Colonic mucosa (tissue), 4 donors: ENCODE results near the gene HMX3. TPM values are rescaled to one million over a fixed set of nuclear protein-coding genes. Genes with fewer than 3 reads are reported as not detected.

ENCODE experiments used
- DNase-seq: peaks from one replicate; pipeline ENCODE4 v3.0.0-alpha.2; 2020
- H3K27ac ChIP-seq: fragments of 200-600 bp; one replicate; pipeline ENCODE4 v1.8.0; 2021
- H3K27me3 ChIP-seq: fragments of 200-600 bp; one replicate; pipeline ENCODE4 v1.8.0; 2021
- H3K36me3 ChIP-seq: fragments of 200-600 bp; one replicate; pipeline ENCODE4 v1.8.0; 2021
- H3K4me1 ChIP-seq: fragments of 200-600 bp; one replicate; pipeline ENCODE4 v1.8.0; 2021; ENCODE audit warnings: mild to moderate bottlenecking
- H3K4me3 ChIP-seq: fragments of 200-600 bp; one replicate; pipeline ENCODE4 v1.8.0; 2021
- H3K9ac ChIP-seq, 2 donors: one replicate each; pipeline ENCODE4 v1.7.0; 2013; ENCODE audit warnings: control low read depth in 2 of 2, low read depth in 2 of 2, low read length in 2 of 2
- H3K9me3 ChIP-seq: fragments of 200-600 bp; one replicate; pipeline ENCODE4 v1.8.0; 2021
- CTCF ChIP-seq: fragments of 200-600 bp; IDR thresholded peaks from one replicate; pipeline ENCODE4 v1.8.0; 2022; ENCODE audit warnings: antibody characterized with exemption, mild to moderate bottlenecking
- intact Hi-C: fragments of 100-400 bp; cut with DNase I; formaldehyde crosslinking; loops from one replicate; pipeline ENCODE4 v1.14.1; 2022
- total RNA-seq, 2 donors: library from RNA; stranded (reverse); fragmentation: NEBNext Ultra II Directional in 1 of 2; extraction: Animal tissue kit (Norgen Biotek cat#: 25700) in 1 of 2; gene quantifications; one replicate each; pipeline ENCODE4 v1.2.1, GENCODE V29; 2021
- donor health status: healthy.
- donor health status: DM: no; HTN: no; CAD: no.
- donor health status: DM: no; HTN: no; CAD: no.

The HMX3 gene
- total RNA-seq, 2 donors from 2014 or later, result 0.35 to 0.64 TPM

GRCh38 chr10:123102673-123103072 lies 33.1 kb upstream of the HMX3 start:
- H3K9ac ChIP-seq, result no peak overlapping the region
- no peak overlapping the region for H3K27ac ChIP-seq
- TF ChIP-seq CTCF, result no peak
- intact Hi-C loops, result no loop called here
- no peak overlapping the region for H3K4me3 ChIP-seq
- DNase-seq, result no peak
- H3K9me3 ChIP-seq, result no peaks in the 10 kb centered on the region
- H3K27me3 ChIP-seq, result no peaks in the 10 kb centered on the region
- no peaks in the 10 kb centered on the region for H3K4me1 ChIP-seq
- H3K36me3 ChIP-seq, result no peaks in the 10 kb centered on the region

- H3K4me3 ChIP-seq, result no peak overlapping the region
- H3K27me3 ChIP-seq, result no peaks in the 10 kb centered on the region
- TF ChIP-seq CTCF, result no peak
- no peaks in the 10 kb centered on the region for H3K4me1 ChIP-seq
- H3K27ac ChIP-seq, result no peak overlapping the region
- peak; percentile 26 for DNase-seq
- H3K9ac ChIP-seq, result no peak overlapping the region
- intact Hi-C loops, result no loop called here
- H3K36me3 ChIP-seq, result no peaks in the 10 kb centered on the region
- H3K9me3 ChIP-seq, result no peaks in the 10 kb centered on the region
These were observed 31.8 kb upstream of the HMX3 start for GRCh38 chr10:123103944-123104343.

DNA sequence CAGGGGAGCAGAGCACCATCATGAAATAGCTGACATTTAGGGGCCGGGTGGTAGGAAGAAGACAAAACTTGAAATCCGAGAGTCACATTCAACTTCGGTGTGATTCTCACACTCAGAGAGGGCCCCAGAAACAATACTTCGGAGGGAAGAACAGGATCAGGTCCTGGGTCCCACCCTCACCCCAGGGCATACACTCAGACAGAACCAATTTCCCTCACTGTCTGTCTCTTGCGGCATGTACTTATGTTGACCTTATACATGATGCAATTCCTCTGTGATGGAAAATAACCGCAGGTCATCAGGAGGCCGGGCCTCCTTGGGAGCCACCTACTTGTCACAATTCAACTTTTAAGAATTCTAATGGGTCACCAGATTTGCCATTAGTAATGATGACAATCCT lies 26.3 kb upstream of the HMX3 start:
- H3K4me3 ChIP-seq, result no peak overlapping the region
- no peak for TF ChIP-seq CTCF
- no peaks in the 10 kb centered on the region for H3K9me3 ChIP-seq
- no peaks in the 10 kb centered on the region for H3K36me3 ChIP-seq
- intact Hi-C loops, result no loop called here
- no peaks in the 10 kb centered on the region for H3K4me1 ChIP-seq
- no peak for DNase-seq
- H3K27ac ChIP-seq, result no peak overlapping the region
- H3K9ac ChIP-seq, result no peak overlapping the region
- no peaks in the 10 kb centered on the region for H3K27me3 ChIP-seq

GRCh38 chr10:123117644-123118417 lies 17.9 kb upstream of the HMX3 start:
- DNase-seq, result no peak
- intact Hi-C loops, result no loop called here
- Histone ChIP-seq H3K4me1 (no peaks in the 10 kb centered on the region), H3K27me3 (no peaks in the 10 kb centered on the region), H3K9ac (no peak overlapping the region), H3K4me3 (no peak overlapping the region), H3K36me3 (no peaks in the 10 kb centered on the region), H3K27ac (no peak overlapping the region), H3K9me3 (no peaks in the 10 kb centered on the region)
- TF ChIP-seq CTCF, result no peak

- Histone ChIP-seq H3K4me3 (no peak overlapping the region), H3K9me3 (no peaks in the 10 kb centered on the region), H3K9ac (no peak overlapping the region), H3K4me1 (no peaks in the 10 kb centered on the region), H3K36me3 (no peaks in the 10 kb centered on the region), H3K27ac (no peak overlapping the region), H3K27me3 (no peaks in the 10 kb centered on the region)
- no peak for TF ChIP-seq CTCF
- intact Hi-C loops, result no loop called here
- no peak for DNase-seq
These were observed 16.7 kb upstream of the HMX3 start for GRCh38 chr10:123119081-123119480.
